HG02678 (cell line): ENCODE results near the gene PAGE1.
"Not testable (repeated sequence)": the region's sequence is repeated elsewhere in the genome, so short reads cannot be mapped to it uniquely, and the experiment has no call there.

Source experiments
- ATAC-seq: cut with Tn5 transposase; IDR thresholded peaks from one replicate; pipeline ENCODE4 v1.9.1; 2021; ENCODE audit warnings: mild to moderate bottlenecking, moderate library complexity; ENCODE audit not compliant: unreplicated experiment

The PAGE1 gene

GRCh38 chrX:49695276-49696180, at the start of gene PAGE1:
TSS of gene PAGE1 (minus strand) at chrX:49695984. CDS start at chrX:49694770, 1,214 bp downstream.
- ATAC-seq = no peak

GRCh38 chrX:49741501-49741900, 45.7 kb upstream of the PAGE1 start:
- ATAC-seq = not testable (repeated sequence)

- ATAC-seq = no peak
Observed at GRCh38 chrX:49727847-49728246, 32.1 kb upstream of the PAGE1 start.

GRCh38 chrX:49726966-49727365, 31.2 kb upstream of the PAGE1 start:
- ATAC-seq = no peak

GRCh38 chrX:49725923-49726904, 30.4 kb upstream of the PAGE1 start:
- no peak for ATAC-seq

- ATAC-seq = no peak
Observed at GRCh38 chrX:49725401-49725800, 29.6 kb upstream of the PAGE1 start.

- not testable (repeated sequence) for ATAC-seq
Observed at GRCh38 chrX:49720106-49720505, 24.3 kb upstream of the PAGE1 start.

- ATAC-seq = no peak
Observed at GRCh38 chrX:49712577-49712976, 16.8 kb upstream of the PAGE1 start.

- ATAC-seq = no peak
Observed at GRCh38 chrX:49710744-49711319, 15.0 kb upstream of the PAGE1 start.

GRCh38 chrX:49704691-49705404, 9.1 kb upstream of the PAGE1 start:
- ATAC-seq = no peak

GRCh38 chrX:49701933-49702332, 6.1 kb upstream of the PAGE1 start:
- no peak for ATAC-seq

GRCh38 chrX:49701323-49701722, 5.5 kb upstream of the PAGE1 start:
- no peak for ATAC-seq

GRCh38 chrX:49675075-49675719, 20.6 kb downstream of the PAGE1 start:
- no peak for ATAC-seq

GRCh38 chrX:49673394-49673793, 22.4 kb downstream of the PAGE1 start:
- no peak for ATAC-seq

- ATAC-seq = no peak
Observed at GRCh38 chrX:49664824-49665223, 31.0 kb downstream of the PAGE1 start.

GRCh38 chrX:49661881-49662280, 33.9 kb downstream of the PAGE1 start:
- no peak for ATAC-seq

- no peak for ATAC-seq
Observed at GRCh38 chrX:49659771-49660170, 36.0 kb downstream of the PAGE1 start.

GRCh38 chrX:49656533-49656932, 39.3 kb downstream of the PAGE1 start:
- peak; percentile 66 for ATAC-seq

- no peak for ATAC-seq
Observed at GRCh38 chrX:49644991-49645637, 50.7 kb downstream of the PAGE1 start.
